Stimulated activated CD4-positive, alpha-beta T cell treated with anti-CD3 and anti-CD28 coated beads, Interleukin-4, amount 100 ng/mL, for 1 hour (primary cell): Measurements from ENCODE around the gene ZBTB20.
"Not testable (repeated sequence)": the region's sequence is repeated elsewhere in the genome, so short reads cannot be mapped to it uniquely, and the experiment has no call there.

ENCODE experiments used
- DNase-seq: peaks from one replicate; pipeline ENCODE4 v3.0.0-alpha.2; 2020

Gene ZBTB20

GRCh38 chr3:114812541-114813238 is 334.4 kb downstream of the ZBTB20 start:
- not testable (repeated sequence) for DNase-seq

- no peak for DNase-seq
Measured at GRCh38 chr3:114809668-114810413, 337.2 kb downstream of the ZBTB20 start.

GRCh38 chr3:114804099-114804498 is 343.0 kb downstream of the ZBTB20 start:
- DNase-seq, result no peak

- no peak for DNase-seq
Measured at GRCh38 chr3:114803042-114803695, 343.9 kb downstream of the ZBTB20 start.

- DNase-seq, result no peak
Measured at GRCh38 chr3:114800272-114801031, 346.6 kb downstream of the ZBTB20 start.

- no peak for DNase-seq
Measured at GRCh38 chr3:114799816-114800215, 347.3 kb downstream of the ZBTB20 start.

GRCh38 chr3:114796796-114797195 is 350.3 kb downstream of the ZBTB20 start:
- no peak for DNase-seq

GRCh38 chr3:114794894-114795630 is 352.0 kb downstream of the ZBTB20 start:
- no peak for DNase-seq

GRCh38 chr3:114792159-114792918 is 354.7 kb downstream of the ZBTB20 start:
- DNase-seq, result no peak

- no peak for DNase-seq
Measured at GRCh38 chr3:114790752-114791151, 356.3 kb downstream of the ZBTB20 start.

- no peak for DNase-seq
Measured at GRCh38 chr3:114789803-114790202, 357.3 kb downstream of the ZBTB20 start.

- DNase-seq, result no peak
Measured at GRCh38 chr3:114775395-114775794, 371.7 kb downstream of the ZBTB20 start.

- no peak for DNase-seq
Measured at GRCh38 chr3:114770874-114771273, 376.2 kb downstream of the ZBTB20 start.

- DNase-seq, result no peak
Measured at GRCh38 chr3:114764056-114764492, 383.0 kb downstream of the ZBTB20 start.

- DNase-seq, result no peak
Measured at GRCh38 chr3:114762144-114762543, 384.9 kb downstream of the ZBTB20 start.

- DNase-seq, result no peak
Measured at GRCh38 chr3:114760679-114761078, 386.4 kb downstream of the ZBTB20 start.

GRCh38 chr3:114758831-114759699 is 388.0 kb downstream of the ZBTB20 start:
- DNase-seq, result no peak

- DNase-seq, result no peak
Measured at GRCh38 chr3:114756506-114757279, 390.4 kb downstream of the ZBTB20 start.

- no peak for DNase-seq
Measured at GRCh38 chr3:114746502-114746901, 400.6 kb downstream of the ZBTB20 start.
